Left cardiac atrium (tissue), 4 donors: ENCODE measurements around the gene TBRG1. TPM values are rescaled to one million over a fixed set of nuclear protein-coding genes. Genes with fewer than 3 reads are reported as not detected.

Experiments
- ATAC-seq, 2 donors: fragments of 200-7000 bp; cut with Tn5 transposase; one replicate each; pipeline ENCODE4 v1.9.1; 2020; ENCODE audit warnings: mild to moderate bottlenecking in 2 of 2, moderate library complexity in 2 of 2
- DNase-seq: peaks from one replicate; pipeline ENCODE4 v3.0.0-alpha.2; 2020
- intact Hi-C, 2 donors: fragments of 100-400 bp; cut with DNase I; formaldehyde crosslinking; loops; one replicate each; pipeline versions ENCODE4 v1.14.1 to v1.15.1; 2022 to 2023
- total RNA-seq, 2 donors: library from RNA; stranded (reverse); fragmentation: NEBNext Ultra II Directional; extraction: Animal tissue kit (Norgen Biotek cat#: 25700); gene quantifications; one replicate each; pipeline ENCODE4 v1.2.1, GENCODE V29; 2021
- donor health status: DM: no; HTN: yes; CAD: no.
- donor health status: DM: no; HTN: yes; CAD: no; lungs with severe emphysema.
- donor health status: DM: yes; HTN: yes; CAD: no.
- donor health status: Dilated cardiomyopathy.

Gene TBRG1
- total RNA-seq, 2 donors from 2014 or later, result 22.4 to 23.1 TPM

DNA sequence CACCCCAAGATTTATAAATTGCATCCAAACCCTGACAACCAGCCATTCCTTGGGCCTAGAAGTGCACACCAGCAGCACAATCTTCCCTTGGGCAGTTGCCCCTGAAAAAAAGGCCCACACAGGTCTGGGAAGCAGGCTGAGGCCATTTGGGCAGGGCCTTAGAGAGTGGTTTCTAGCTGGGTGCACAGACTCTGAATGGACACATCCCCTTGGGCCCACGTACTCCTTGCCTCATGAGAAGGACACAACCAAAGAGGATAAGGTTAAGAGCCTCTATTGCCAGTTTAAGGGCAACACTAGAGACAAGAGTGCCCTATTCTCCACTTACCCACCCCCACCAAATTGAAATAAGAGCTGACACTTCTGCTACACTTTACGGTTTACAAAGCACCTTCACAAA is 12.4 kb upstream of the TBRG1 start:
- DNase-seq (no peak), ATAC-seq (no peak)
- intact Hi-C loops, result no loop called here

GRCh38 chr11:124611064-124611463 is 11.6 kb upstream of the TBRG1 start, which contains the start of gene PANX3:
Gene PANX3, plus strand, starts transcription at chr11:124611428. Its CDS starts 129 bp downstream, at chr11:124611557.
- intact Hi-C loops, result no loop called here
- DNase-seq (no peak), ATAC-seq (no peak)

GRCh38 chr11:124612045-124612444 is 10.6 kb upstream of the TBRG1 start:
- intact Hi-C loops, result no loop called here
- DNase-seq, result no peak
- ATAC-seq, result no peak

DNA sequence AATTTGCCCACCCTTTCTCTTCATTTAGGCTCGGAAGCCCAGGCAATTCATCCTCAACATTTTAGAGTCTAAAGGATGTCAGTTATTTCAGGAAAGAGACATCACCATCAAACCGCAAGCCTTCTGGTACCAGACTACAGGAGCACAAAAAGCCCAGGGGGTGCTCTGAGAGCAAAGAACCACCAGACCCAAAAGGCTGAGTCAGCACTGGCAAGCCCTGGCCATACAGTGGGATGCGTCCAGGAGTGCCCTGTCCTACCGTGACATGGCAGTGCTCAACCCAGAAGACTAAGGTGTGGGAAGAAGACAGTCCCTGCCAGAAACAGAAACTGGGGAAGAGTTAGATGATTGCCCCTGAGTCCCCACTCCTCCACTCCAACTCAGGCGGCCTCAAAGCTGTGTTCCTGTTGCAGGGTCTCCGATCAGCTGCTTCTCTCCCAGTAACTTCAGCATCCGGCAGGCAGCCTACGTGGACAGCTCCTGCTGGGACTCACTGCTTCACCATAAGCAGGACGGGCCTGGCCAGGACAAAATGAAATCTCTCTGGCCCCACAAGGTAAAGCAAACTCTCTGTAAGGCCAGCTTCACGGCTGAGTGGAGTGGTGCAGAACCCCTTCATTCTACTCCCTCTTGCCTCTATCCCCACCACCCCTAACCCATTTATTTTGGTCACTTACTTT is 10.0 kb upstream of the TBRG1 start:
- intact Hi-C loops, result no loop called here

DNA sequence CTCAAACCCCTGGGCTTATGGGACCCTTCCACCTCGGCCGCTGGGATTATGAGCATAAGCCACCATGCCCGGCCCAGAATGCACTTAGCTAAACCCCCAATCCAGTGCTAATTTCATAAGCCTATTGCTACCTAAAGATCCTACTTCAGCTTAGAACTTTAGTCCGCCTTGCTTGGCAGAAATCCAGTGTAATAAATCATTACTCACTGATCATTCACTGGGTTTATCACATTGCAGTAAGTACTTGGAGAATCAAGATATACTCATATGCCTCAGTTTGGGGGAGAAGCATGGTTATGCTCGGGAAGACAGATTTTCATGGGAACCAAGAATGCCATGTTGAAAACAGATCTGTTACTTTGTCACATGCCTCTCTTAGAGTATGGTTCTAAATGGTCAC is 3.8 kb upstream of the TBRG1 start:
- intact Hi-C loops, result no loop called here
- no peak for ATAC-seq
- no peak for DNase-seq

More for the DNA sequence above, 10.0 kb upstream of the TBRG1 start:
- DNase-seq (no peak), ATAC-seq (no peak)

DNA sequence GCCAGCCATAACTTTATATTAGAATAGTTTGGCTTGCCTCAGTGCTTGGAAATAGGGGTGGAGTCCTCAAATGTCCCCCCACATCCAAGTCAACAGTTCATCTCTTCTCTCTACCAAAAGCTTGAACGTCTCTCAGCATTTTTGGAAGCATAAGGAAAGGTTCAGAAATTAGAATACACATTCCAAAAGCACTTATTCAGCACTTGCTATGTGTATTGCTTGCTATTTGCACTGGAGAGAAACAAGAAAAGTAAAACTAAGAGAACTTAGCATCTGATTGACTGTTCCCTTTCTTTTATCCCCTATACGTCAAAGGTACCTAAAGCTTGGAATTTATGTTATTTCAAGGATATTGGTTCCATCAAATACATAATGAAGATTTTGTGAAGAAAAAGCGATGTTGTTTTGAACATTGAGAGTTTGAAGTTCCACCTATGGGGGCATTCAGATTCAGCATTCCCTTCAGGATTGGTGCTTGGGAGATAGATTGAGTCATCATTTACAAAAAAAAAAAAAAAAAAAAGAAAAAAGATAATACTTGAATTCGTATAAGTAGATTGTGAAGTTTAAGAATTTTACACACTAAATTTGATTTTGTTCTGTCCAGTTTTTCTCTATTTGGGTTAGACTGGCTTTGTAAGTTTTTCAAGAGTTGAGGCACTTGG is 1.3 kb downstream of the TBRG1 start:
- intact Hi-C loops, result no loop called here
- ATAC-seq (no peak), DNase-seq (no peak)

GRCh38 chr11:124625504-124626168 is 3.0 kb downstream of the TBRG1 start:
- DNase-seq, result no peak
- no peak for ATAC-seq
- intact Hi-C loops, result no loop called here

DNA sequence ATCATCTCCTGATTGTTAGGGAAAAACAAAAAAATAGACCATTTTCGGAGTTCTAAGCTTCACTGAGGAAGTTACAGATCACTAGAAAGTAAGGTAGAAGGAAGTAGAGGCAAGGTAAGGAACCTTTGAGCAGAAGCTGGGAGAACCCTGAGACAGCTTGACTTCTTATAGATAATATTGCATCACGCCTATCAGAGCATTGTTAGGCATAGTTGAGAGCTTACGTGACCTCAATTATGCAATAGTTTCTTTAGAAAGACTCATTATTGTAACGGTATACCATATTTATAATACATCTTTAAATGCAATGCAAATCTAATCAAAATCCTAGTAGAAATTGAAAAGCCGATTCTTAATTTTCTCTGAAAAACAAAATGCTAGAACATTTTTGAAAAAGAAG is 4.9 kb downstream of the TBRG1 start:
- intact Hi-C loops, result no loop called here
- DNase-seq, result no peak
- ATAC-seq, result no peak

DNA sequence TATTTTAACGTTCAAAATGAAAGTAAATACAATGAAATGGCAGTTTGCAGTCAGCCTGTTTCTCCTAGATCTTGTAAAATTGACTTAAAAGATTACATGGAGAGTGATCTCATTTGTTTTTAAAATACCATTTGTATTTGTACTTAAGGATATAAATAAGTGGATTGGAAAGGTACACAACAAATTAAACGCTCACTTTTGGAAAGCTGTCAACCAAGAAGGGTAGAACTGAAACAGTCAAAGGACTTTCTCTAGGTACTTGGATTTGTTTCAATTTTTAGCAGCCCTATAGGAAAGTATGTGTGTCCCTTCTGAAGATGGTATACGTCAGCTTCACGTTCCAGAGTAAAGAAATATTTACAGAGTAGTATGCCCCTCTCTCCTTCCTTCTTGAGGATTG is 7.3 kb downstream of the TBRG1 start:
- intact Hi-C loops, result no loop called here
- no peak for DNase-seq
- ATAC-seq, result no peak

DNA sequence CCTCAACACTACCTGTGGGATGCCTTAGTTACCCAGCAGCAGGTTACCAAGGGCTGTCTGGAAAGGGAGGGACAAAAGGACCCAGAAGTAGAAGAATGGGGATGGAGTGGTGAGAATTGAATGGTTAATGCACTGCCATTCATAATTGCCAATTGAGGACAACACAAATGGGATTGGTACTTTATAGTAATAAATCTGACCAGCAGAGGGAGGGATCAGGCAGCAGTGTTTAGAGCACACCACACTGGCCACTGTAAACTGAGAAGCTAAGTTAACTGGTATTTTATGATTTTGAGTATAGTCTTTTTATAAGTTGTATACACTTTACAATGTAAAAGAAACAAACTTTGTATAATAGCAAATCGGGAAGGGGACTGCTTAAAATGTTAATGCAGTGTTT is 10.7 kb downstream of the TBRG1 start:
- ATAC-seq, result no peak
- DNase-seq, result no peak

DNA sequence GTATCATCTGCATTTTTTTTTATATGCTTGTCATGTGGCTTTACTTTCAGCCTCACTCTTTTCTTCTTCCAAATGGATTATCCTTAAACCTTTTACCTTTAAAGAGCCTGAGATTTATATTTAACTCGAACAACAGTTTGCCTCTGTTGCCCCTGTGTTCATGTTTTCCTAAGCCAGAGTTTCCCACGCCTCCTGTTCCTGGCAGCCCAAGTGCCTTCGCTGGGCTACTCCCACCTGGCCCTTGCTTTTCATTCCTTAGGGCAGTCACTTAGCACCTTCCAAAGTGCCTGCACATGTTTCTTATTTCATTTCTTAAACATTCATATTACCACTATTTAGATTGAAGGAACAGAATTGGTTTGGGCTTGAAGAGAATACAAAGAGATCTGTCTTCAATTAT is 13.3 kb downstream of the TBRG1 start:
- no peak for DNase-seq
- no peak for ATAC-seq
- intact Hi-C loops, result no loop called here

More for the DNA sequence above, 10.7 kb downstream of the TBRG1 start:
- intact Hi-C loops, result no loop called here

DNA sequence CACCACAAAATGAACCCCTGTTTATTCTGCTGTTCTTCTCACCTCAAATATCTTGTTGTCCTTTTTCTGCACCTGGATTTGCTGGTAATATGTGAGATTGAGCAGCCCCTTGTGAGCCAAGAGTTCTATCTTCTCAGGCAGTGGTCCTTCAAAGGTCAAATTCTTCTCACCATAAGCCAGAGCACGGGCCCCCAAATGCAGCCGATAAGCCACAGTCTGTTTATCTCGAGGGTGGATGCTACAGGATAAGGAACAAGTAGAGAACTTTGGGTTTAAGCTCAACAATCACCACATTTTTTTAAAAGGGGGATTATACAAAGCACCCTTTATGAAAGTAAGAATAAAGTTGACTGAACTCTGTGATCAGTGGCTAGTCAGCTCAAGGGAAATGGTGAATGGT is 15.8 kb downstream of the TBRG1 start:
- ATAC-seq (no peak), DNase-seq (no peak)
- intact Hi-C loops, result no loop called here

DNA sequence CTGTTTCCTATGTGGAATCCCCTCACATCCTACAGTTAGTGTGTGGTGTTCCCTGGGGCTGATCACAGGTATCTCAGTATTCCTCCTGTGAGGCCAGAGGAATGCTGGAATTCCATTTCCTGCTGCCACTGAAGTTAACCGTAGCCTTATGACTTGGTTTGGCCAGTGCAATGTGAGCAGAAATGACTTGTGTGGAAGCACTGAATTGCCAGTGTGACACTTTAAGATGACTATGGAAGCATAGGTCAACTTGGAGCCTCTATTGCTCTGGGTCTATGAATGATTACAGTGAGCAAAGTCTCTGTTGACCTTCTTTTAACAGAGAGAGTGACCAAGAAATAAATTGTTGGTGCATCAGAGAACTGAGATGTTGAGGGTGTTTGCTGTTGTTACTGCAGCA is 16.5 kb downstream of the TBRG1 start:
- ATAC-seq (no peak), DNase-seq (no peak)
- intact Hi-C loops, result no loop called here

GRCh38 chr11:124640666-124641065 is 18.0 kb downstream of the TBRG1 start:
- intact Hi-C loops, result loop anchor here in 1 of 2 donors (5.0 kb wide), 1 partner anchor 197 kb away; no protein-coding TSS in a partner anchor

DNA sequence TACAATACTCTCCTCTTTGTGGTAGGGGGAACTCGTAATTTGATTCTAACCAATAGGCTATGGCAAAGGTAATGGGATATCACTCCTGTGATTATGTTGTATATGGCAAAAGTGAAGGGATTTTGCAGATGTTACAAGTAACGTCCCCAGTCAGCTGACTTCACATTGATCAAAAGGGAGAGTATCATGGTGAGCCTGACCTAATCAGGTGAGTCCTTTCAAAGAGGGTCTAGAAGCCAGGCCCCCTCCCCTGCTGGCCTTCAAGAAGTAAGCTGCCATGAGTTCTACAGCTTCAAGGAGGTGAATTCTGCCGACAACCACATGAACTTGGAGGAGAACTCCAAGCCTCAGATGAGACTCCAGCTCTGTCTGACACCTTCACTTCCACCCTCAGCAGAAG is 20.0 kb downstream of the TBRG1 start:
- ATAC-seq (no peak), DNase-seq (no peak)
- intact Hi-C loops, result loop anchor here in 1 of 2 donors (5.0 kb wide), 1 partner anchor 195 kb away; no protein-coding TSS in a partner anchor

More at GRCh38 chr11:124640666-124641065, 18.0 kb downstream of the TBRG1 start:
- no peak for DNase-seq
- ATAC-seq, result no peak

- ATAC-seq, result no peak
- intact Hi-C loops, result loop anchor here in 1 of 2 donors (5.0 kb wide), 1 partner anchor 194 kb away; no protein-coding TSS in a partner anchor
- no peak for DNase-seq
These were observed 20.5 kb downstream of the TBRG1 start for GRCh38 chr11:124643042-124643604.

GRCh38 chr11:124643605-124644425 is 21.2 kb downstream of the TBRG1 start:
- ATAC-seq, result peak in 1 of 2 donors; percentile 86
- intact Hi-C loops, result loop anchor here in 1 of 2 donors (5.0 kb wide), 1 partner anchor 193 kb away; no protein-coding TSS in a partner anchor

GRCh38 chr11:124644426-124645280 is 22.0 kb downstream of the TBRG1 start:
- intact Hi-C loops, result loop anchor here in 1 of 2 donors (5.0 kb wide), 1 partner anchor 193 kb away; no protein-coding TSS in a partner anchor
- DNase-seq, result peak; percentile 60
- peak; percentile 79 to 89 for ATAC-seq

More at GRCh38 chr11:124643605-124644425, 21.2 kb downstream of the TBRG1 start:
- no peak for DNase-seq
